ENCODE results near the gene SCIN.
"Not testable (repeated sequence)": the region's sequence is repeated elsewhere in the genome, so short reads cannot be mapped to it uniquely, and the experiment has no call there.

Gene SCIN

GRCh38 chr7:12670743-12671520 lies 100.4 kb downstream of the SCIN start:
- no peak for DNase-seq (ENCODE audit: insufficient read length, low spot score)
- no peak for FAIRE-seq
- no peak for TF ChIP-seq POLR2A (IDR thresholded peaks at IDR 0.05; ENCODE audit: low read depth, low read length)
- TF ChIP-seq POLR2AphosphoS5 (IDR thresholded peaks at IDR 0.05; ENCODE audit: low read depth, low read length), result no peak
- no peak for TF ChIP-seq SPI1 (IDR thresholded peaks at IDR 0.05; ENCODE audit: low read depth, low read length)
- no peak for TF ChIP-seq PAX5 (IDR thresholded peaks at IDR 0.05; ENCODE audit: insufficient read depth, low read length, severe bottlenecking)
- TF ChIP-seq TAF1 (IDR thresholded peaks at IDR 0.05; ENCODE audit: low read depth, low read length), result no peak
- TF ChIP-seq POU2F2 (IDR thresholded peaks at IDR 0.05; ENCODE audit: low read depth, low read length), result no peak

- FAIRE-seq; DNase-seq (ENCODE audit: insufficient read length, low spot score): not testable (repeated sequence)
Measured at GRCh38 chr7:12673436-12673835, 102.9 kb downstream of the SCIN start.

DNA sequence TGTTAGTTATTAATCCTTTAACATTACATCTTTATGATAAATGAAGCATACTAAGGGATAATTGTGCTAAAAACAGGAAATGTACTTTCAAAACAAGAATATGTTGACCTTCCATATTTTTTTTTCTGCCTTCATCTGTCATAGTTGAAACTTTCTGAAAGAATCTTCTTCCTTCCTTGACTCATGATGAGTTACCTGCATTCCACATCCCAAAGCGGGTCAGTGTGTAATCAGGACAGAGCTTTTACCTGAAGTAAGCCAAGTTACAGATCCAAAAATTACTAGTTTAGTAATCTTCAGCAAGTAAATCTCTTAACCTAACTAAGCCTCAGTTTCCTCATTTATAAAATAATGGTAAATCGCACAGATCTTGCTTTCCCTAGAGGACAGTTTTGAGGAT lies 103.5 kb downstream of the SCIN start:
- FAIRE-seq, result no peak
- no peak for DNase-seq (ENCODE audit: insufficient read length, low spot score)
- TF ChIP-seq SPI1 (IDR thresholded peaks at IDR 0.05; ENCODE audit: low read depth, low read length), result no peak
- TF ChIP-seq POLR2A (IDR thresholded peaks at IDR 0.05; ENCODE audit: low read depth, low read length), result no peak
- no peak for TF ChIP-seq PAX5 (IDR thresholded peaks at IDR 0.05; ENCODE audit: insufficient read depth, low read length, severe bottlenecking)
- no peak for TF ChIP-seq POLR2AphosphoS5 (IDR thresholded peaks at IDR 0.05; ENCODE audit: low read depth, low read length)
- TF ChIP-seq TAF1 (IDR thresholded peaks at IDR 0.05; ENCODE audit: low read depth, low read length), result no peak
- TF ChIP-seq POU2F2 (IDR thresholded peaks at IDR 0.05; ENCODE audit: low read depth, low read length), result no peak

- no peak for TF ChIP-seq PAX5 (IDR thresholded peaks at IDR 0.05; ENCODE audit: insufficient read depth, low read length, severe bottlenecking)
- no peak for TF ChIP-seq POU2F2 (IDR thresholded peaks at IDR 0.05; ENCODE audit: low read depth, low read length)
- TF ChIP-seq TAF1 (IDR thresholded peaks at IDR 0.05; ENCODE audit: low read depth, low read length), result no peak
- no peak for TF ChIP-seq POLR2AphosphoS5 (IDR thresholded peaks at IDR 0.05; ENCODE audit: low read depth, low read length)
- no peak for TF ChIP-seq SPI1 (IDR thresholded peaks at IDR 0.05; ENCODE audit: low read depth, low read length)
- TF ChIP-seq POLR2A (IDR thresholded peaks at IDR 0.05; ENCODE audit: low read depth, low read length), result no peak
- FAIRE-seq (peak; percentile 9), DNase-seq (ENCODE audit: insufficient read length, low spot score) (no peak)
Measured at GRCh38 chr7:12674861-12675260, 104.3 kb downstream of the SCIN start.

DNA sequence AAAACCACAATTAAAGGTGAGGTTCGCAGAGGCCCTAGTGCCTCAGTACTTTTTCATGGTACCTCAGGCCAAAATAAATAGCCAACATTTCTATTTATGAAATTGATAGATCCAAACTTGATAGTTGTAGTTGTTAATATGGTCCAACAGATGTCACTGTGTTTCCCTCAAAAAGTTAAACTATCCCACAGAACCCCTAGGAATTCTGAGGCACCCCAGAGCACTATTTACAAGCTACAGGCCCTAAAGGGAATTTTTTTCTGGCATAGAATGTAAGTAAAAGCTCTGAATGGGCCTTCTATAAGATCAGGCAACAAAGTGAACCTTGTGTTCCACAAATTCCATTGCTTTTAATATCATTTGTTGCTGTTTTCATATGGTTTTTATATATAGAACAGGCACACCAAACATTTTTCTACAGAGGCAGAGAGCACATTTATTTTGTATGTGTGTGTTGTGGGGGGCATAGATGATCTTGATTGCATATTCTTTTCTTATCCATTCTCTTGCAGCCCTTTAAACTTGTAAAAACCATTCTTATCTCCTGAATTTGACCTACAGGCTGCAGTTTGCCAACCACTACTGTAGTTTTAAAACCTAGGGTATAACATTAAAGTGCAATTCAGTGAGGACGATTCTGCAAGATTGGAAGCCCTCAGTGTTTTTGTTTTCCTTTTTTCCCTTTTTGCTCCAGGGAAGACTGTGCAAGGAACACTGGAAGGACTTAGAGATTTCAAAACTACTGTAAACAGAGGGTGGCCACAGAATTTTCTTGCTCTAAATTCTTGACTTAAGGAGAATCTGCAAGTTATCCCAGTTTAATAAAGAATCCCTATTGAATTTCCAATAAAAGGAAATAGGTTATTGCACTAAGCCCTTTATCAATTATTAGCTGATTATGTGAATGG lies 113.4 kb downstream of the SCIN start:
- no peak for DNase-seq (ENCODE audit: insufficient read length, low spot score)
- TF ChIP-seq TAF1 (IDR thresholded peaks at IDR 0.05; ENCODE audit: low read depth, low read length), result no peak
- no peak for TF ChIP-seq POLR2AphosphoS5 (IDR thresholded peaks at IDR 0.05; ENCODE audit: low read depth, low read length)
- TF ChIP-seq SPI1 (IDR thresholded peaks at IDR 0.05; ENCODE audit: low read depth, low read length), result no peak
- TF ChIP-seq POLR2A (IDR thresholded peaks at IDR 0.05; ENCODE audit: low read depth, low read length), result no peak
- no peak for FAIRE-seq

DNA sequence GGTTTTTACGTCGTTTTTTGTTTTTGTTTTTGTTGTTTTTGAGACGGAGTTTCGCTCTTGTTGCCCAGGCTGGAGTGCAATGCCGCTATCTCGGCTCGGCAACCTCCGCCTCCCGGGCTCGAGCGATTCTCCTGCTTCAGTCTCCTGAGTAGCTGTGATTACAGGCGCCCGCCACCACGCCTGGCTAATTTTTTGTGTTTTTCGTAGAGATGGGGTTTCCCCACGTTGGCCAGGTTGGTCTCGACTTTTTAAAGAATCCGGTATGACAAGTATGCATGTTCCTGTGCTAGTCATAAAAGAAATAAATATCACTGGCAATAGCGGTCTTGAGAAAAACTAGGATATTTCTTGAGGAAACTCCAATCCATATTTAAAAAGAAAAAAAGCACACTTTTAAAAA lies 114.2 kb downstream of the SCIN start:
- no peak for DNase-seq (ENCODE audit: insufficient read length, low spot score)
- FAIRE-seq, result no peak
- TF ChIP-seq POU2F2 (IDR thresholded peaks at IDR 0.05; ENCODE audit: low read depth, low read length) (no peak), PAX5 (IDR thresholded peaks at IDR 0.05; ENCODE audit: insufficient read depth, low read length, severe bottlenecking) (no peak), POLR2A (IDR thresholded peaks at IDR 0.05; ENCODE audit: low read depth, low read length) (no peak)

GRCh38 chr7:12685550-12685949 lies 115.0 kb downstream of the SCIN start:
- DNase-seq (ENCODE audit: insufficient read length, low spot score) (no peak), FAIRE-seq (no peak)
- TF ChIP-seq SPI1 (IDR thresholded peaks at IDR 0.05; ENCODE audit: low read depth, low read length), result no peak

GRCh38 chr7:12686234-12686890 lies 115.8 kb downstream of the SCIN start:
- TF ChIP-seq POU2F2 (IDR thresholded peaks at IDR 0.05; ENCODE audit: low read depth, low read length) (no peak), POLR2A (IDR thresholded peaks at IDR 0.05; ENCODE audit: low read depth, low read length) (no peak), SPI1 (IDR thresholded peaks at IDR 0.05; ENCODE audit: low read depth, low read length) (no peak), TAF1 (IDR thresholded peaks at IDR 0.05; ENCODE audit: low read depth, low read length) (no peak), POLR2AphosphoS5 (IDR thresholded peaks at IDR 0.05; ENCODE audit: low read depth, low read length) (no peak), PAX5 (IDR thresholded peaks at IDR 0.05; ENCODE audit: insufficient read depth, low read length, severe bottlenecking) (no peak)
- DNase-seq (ENCODE audit: insufficient read length, low spot score) (peak; percentile 62), FAIRE-seq (peak; percentile 91)

GRCh38 chr7:12686891-12687717 lies 116.6 kb downstream of the SCIN start, which contains the start of gene ARL4A:
Gene ARL4A, plus strand, starts transcription at chr7:12687633. Its CDS starts 622 bp downstream, at chr7:12688255.
- no peak for TF ChIP-seq PAX5 (IDR thresholded peaks at IDR 0.05; ENCODE audit: insufficient read depth, low read length, severe bottlenecking)
- peak; percentile 45 for DNase-seq (ENCODE audit: insufficient read length, low spot score)
- peak; percentile 74 for FAIRE-seq

Measured in GM12891 (cell line).